H1 (cell line): Measurements from ENCODE around the gene NELFA. TPM values are rescaled to one million over a fixed set of nuclear protein-coding genes. Genes with fewer than 3 reads are reported as not detected.

Source experiments
- CTCF ChIA-PET: fragments of 300-600 bp; sonication (Branson Sonifier 250); formaldehyde crosslinking; loops from one replicate; lab custom pipeline; 2021; ENCODE audit not compliant: partially characterized antibody; lab: Charles Lee
- POLR2A ChIA-PET: fragments of 300-600 bp; sonication (Branson Sonifier 250); formaldehyde crosslinking; loops from one replicate; lab custom pipeline; 2021; ENCODE audit warnings: inconsistent platforms; ENCODE audit not compliant: partially characterized antibody; lab: Charles Lee
- DNase-seq, 2 experiments: peaks; one replicate each; pipeline versions ENCODE4 v3.0.0 to v3.0.0-alpha.2; 2010 to 2022; ENCODE audit warnings: low spot score in 2 of 2, low read depth in 1 of 2, mixed read lengths in 1 of 2
- FAIRE-seq: peaks from 2 replicates; lab custom pipeline; 2011; peaks lifted over from hg19 to GRCh38; lab: Jason Lieb, UNC
- H2AFZ ChIP-seq: 2 replicates; pipeline ENCODE4 v1.8.1; 2012; ENCODE audit warnings: low read length, inconsistent platforms
- H2AK5ac ChIP-seq: 2 replicates; pipeline ENCODE4 v1.6.1; 2013; ENCODE audit warnings: low read depth, low read length
- H2BK120ac ChIP-seq: replicated peaks from 2 replicates; pipeline ENCODE3; 2013; ENCODE audit warnings: low read depth, low read length, inconsistent platforms
- H2BK12ac ChIP-seq: 2 replicates; pipeline ENCODE4 v1.6.1; 2013; ENCODE audit warnings: low read depth, low read length
- H2BK15ac ChIP-seq: 2 replicates; pipeline ENCODE4 v1.6.1; 2013; ENCODE audit warnings: low read length
- H2BK20ac ChIP-seq: 2 replicates; pipeline ENCODE4 v1.6.1; 2013; ENCODE audit warnings: low read length
- H2BK5ac ChIP-seq: 2 replicates; pipeline ENCODE4 v1.6.1; 2013; ENCODE audit warnings: low read depth, low read length
- H3K14ac ChIP-seq: 2 replicates; pipeline ENCODE4 v1.6.1; 2013; ENCODE audit warnings: inconsistent platforms; ENCODE audit not compliant: insufficient read length
- H3K18ac ChIP-seq: 2 replicates; pipeline ENCODE4 v1.6.1; 2013; ENCODE audit warnings: low read length; ENCODE audit errors: extremely low read depth
- H3K23ac ChIP-seq: 2 replicates; pipeline ENCODE4 v1.6.1; 2013; ENCODE audit warnings: inconsistent platforms; ENCODE audit not compliant: insufficient read length
- H3K23me2 ChIP-seq: 2 replicates; pipeline ENCODE4 v1.6.1; 2013; ENCODE audit warnings: low read depth, low read length
- H3K27ac ChIP-seq: 2 replicates; pipeline ENCODE4 v1.6.1; 2011; ENCODE audit warnings: low read depth, low read length, inconsistent platforms
- H3K27me3 ChIP-seq, 4 experiments: replicated peaks in 1 of 4; 1 replicate in 1 of 4; 2 replicates in 3 of 4; pipeline versions ENCODE4 v1.6.1 to v1.8.1; 2011 to 2013; ENCODE audit warnings: low read length in 3 of 4, mild to moderate bottlenecking in 3 of 4, inconsistent platforms in 2 of 4, mixed read lengths in 2 of 4, moderate library complexity in 1 of 4; ENCODE audit not compliant: control insufficient read depth in 3 of 4, insufficient read depth in 3 of 4; ENCODE audit errors: extremely low read depth in 1 of 4
- H3K36me3 ChIP-seq, 4 experiments: 2 replicates each; pipeline versions ENCODE4 v1.6.1 to v1.8.1; 2011 to 2013; ENCODE audit warnings: mild to moderate bottlenecking in 4 of 4, low read length in 3 of 4, moderate library complexity in 2 of 4, control low read depth in 1 of 4, inconsistent platforms in 1 of 4; ENCODE audit not compliant: insufficient read depth in 4 of 4, control insufficient read depth in 2 of 4
- H3K4ac ChIP-seq: replicated peaks from 2 replicates; pipeline ENCODE3; 2013; ENCODE audit warnings: low read length, low read depth, mixed read lengths, inconsistent platforms; ENCODE audit not compliant: insufficient read length
- H3K4me1 ChIP-seq, 4 experiments: replicated peaks in 1 of 4; 1 replicate in 1 of 4; 2 replicates in 3 of 4; pipeline versions ENCODE4 v1.6.1 to v1.8.1; 2011 to 2013; ENCODE audit warnings: low read length in 3 of 4, inconsistent platforms in 2 of 4, mixed read lengths in 1 of 4; ENCODE audit not compliant: insufficient read depth in 4 of 4, control insufficient read depth in 3 of 4
- H3K4me2 ChIP-seq, 2 experiments: 2 replicates each; pipeline versions ENCODE4 v1.6.1 to v1.8.1; 2011 to 2013; ENCODE audit warnings: low read depth in 2 of 2, low read length in 2 of 2, control low read depth in 1 of 2, inconsistent platforms in 1 of 2, mild to moderate bottlenecking in 1 of 2; ENCODE audit not compliant: insufficient read depth in 1 of 2
- H3K4me3 ChIP-seq, 4 experiments: fragments of 200-600, 300-600 bp in 1 of 4; sonication (generic), shearing (Covaris generic), sonication (Bioruptor Twin) in 1 of 4; 2 replicates each; pipeline versions ENCODE4 v1.5.1 to v1.8.1; 2011 to 2016; ENCODE audit warnings: low read length in 4 of 4, low read depth in 3 of 4, control low read depth in 2 of 4, inconsistent platforms in 2 of 4, mild to moderate bottlenecking in 2 of 4, mixed read lengths in 1 of 4, moderate library complexity in 1 of 4; ENCODE audit not compliant: insufficient read depth in 2 of 4; ENCODE audit errors: extremely low read depth in 1 of 4
- H3K56ac ChIP-seq: replicated peaks from 2 replicates; pipeline ENCODE3; 2013; ENCODE audit warnings: low read depth, mild to moderate bottlenecking, mixed read lengths, low read length, inconsistent platforms; ENCODE audit not compliant: insufficient read length
- H3K79me1 ChIP-seq: 2 replicates; pipeline ENCODE4 v1.6.1; 2013; ENCODE audit warnings: low read depth, low read length, control low read depth
- H3K79me2 ChIP-seq, 2 experiments: 2 replicates each; pipeline versions ENCODE4 v1.6.1 to v1.8.1; 2012 to 2013; ENCODE audit warnings: low read length in 2 of 2, mild to moderate bottlenecking in 2 of 2, inconsistent platforms in 1 of 2; ENCODE audit not compliant: insufficient read depth in 2 of 2, control insufficient read depth in 1 of 2
- H3K9ac ChIP-seq, 4 experiments: replicated peaks in 1 of 4; 1 replicate in 1 of 4; 2 replicates in 3 of 4; pipeline versions ENCODE4 v1.6.1 to v1.8.1; 2011 to 2013; ENCODE audit warnings: low read depth in 3 of 4, low read length in 3 of 4, control low read depth in 2 of 4, mild to moderate bottlenecking in 2 of 4, moderate library complexity in 2 of 4, inconsistent platforms in 1 of 4; ENCODE audit errors: extremely low read depth in 1 of 4
- H3K9me3 ChIP-seq, 2 experiments: 2 replicates each; pipeline versions ENCODE4 v1.6.1 to v1.8.1; 2012 to 2013; ENCODE audit warnings: mild to moderate bottlenecking in 2 of 2, moderate library complexity in 2 of 2, control low read depth in 1 of 2, inconsistent platforms in 1 of 2, low read depth in 1 of 2, low read length in 1 of 2, mixed read lengths in 1 of 2; ENCODE audit not compliant: insufficient read depth in 2 of 2
- H4K20me1 ChIP-seq, 2 experiments: replicated peaks in 1 of 2; 2 replicates each; pipeline versions ENCODE3 to v1.8.1; 2011 to 2013; ENCODE audit warnings: inconsistent platforms in 2 of 2, low read length in 2 of 2, mild to moderate bottlenecking in 1 of 2; ENCODE audit not compliant: insufficient read depth in 2 of 2, control insufficient read depth in 1 of 2
- H4K5ac ChIP-seq: 2 replicates; pipeline ENCODE4 v1.6.1; 2013; ENCODE audit warnings: low read length, low read depth, mixed read lengths, inconsistent platforms; ENCODE audit not compliant: insufficient read length
- H4K8ac ChIP-seq: 2 replicates; pipeline ENCODE4 v1.8.0; 2013; ENCODE audit warnings: mild to moderate bottlenecking, moderate library complexity, low read length, inconsistent platforms; ENCODE audit not compliant: insufficient read depth; ENCODE audit errors: extremely low read depth
- H4K91ac ChIP-seq: replicated peaks from 2 replicates; pipeline ENCODE3; 2013; ENCODE audit warnings: low read length, mixed read lengths, inconsistent platforms; ENCODE audit not compliant: insufficient read length
- PHF8 ChIP-seq: fragments of 200-600 bp; sonication (generic); conservative IDR thresholded peaks from 2 replicates; pipeline ENCODE4 v1.7.1; 2012; ENCODE audit warnings: low read depth, mild to moderate bottlenecking, inconsistent platforms, low read length, moderate library complexity
- TAF7 ChIP-seq: optimal IDR thresholded peaks from 2 replicates; pipeline ENCODE3; 2011; ENCODE audit warnings: low read depth, mild to moderate bottlenecking, inconsistent platforms, low read length, moderate library complexity, borderline replicate concordance
- WGBS, 2 experiments: shearing (Covaris generic) in 1 of 2; methylation state at CpG; one replicate each; pipeline versions ENCODE4 v1.1.6 to v1.1.7; 2013 to 2015; ENCODE audit warnings: low lambda C conversion rate in 2 of 2, mixed read lengths in 2 of 2, inconsistent platforms in 1 of 2, low coverage in 1 of 2, missing lambda C conversion rate in 1 of 2; ENCODE audit not compliant: insufficient replicate concordance in 2 of 2, insufficient coverage in 1 of 2, insufficient read length in 1 of 2; ENCODE audit errors: extremely low coverage in 1 of 2, missing lambda C conversion rate in 1 of 2; 5-methylcytosine and 5-hydroxymethylcytosine counted together
- polyA plus RNA-seq, 7 experiments: library from polyadenylated mRNA; depleted of rRNA in 3 of 7; stranded (reverse) in 5 of 7; unstranded in 2 of 7; fragments of >200 nt in 5 of 7; fragments of 200-250 nt in 2 of 7; gene quantifications; 1 replicate in 5 of 7; 2 replicates in 1 of 7; 4 replicates in 1 of 7; pipeline versions ENCODE4 v1.2.1 to v1.2.3, GENCODE V29; 2011 to 2013; ENCODE audit warnings: missing spikeins in 2 of 7, mixed read lengths in 2 of 7
- total RNA-seq: library from RNA; stranded (reverse); fragmentation: NEBNext Ultra II Directional; extraction: Animal tissue kit (Norgen Biotek cat#: 25700); gene quantifications from 2 replicates; pipeline ENCODE4 v1.2.1, GENCODE V29; 2021

NELFA gene
- total and polyA plus RNA-seq, 2 of the 8 experiments (the other 6 are each of a cell fraction or from before 2014, with no cell fraction given), result 41.8 to 57.5 TPM

- FAIRE-seq (no peak), DNase-seq (no peak)
- Histone ChIP-seq H3K23ac (no peak overlapping the region), H3K9ac (no peak overlapping the region), H3K23me2 (no peaks in the 10 kb centered on the region), H3K36me3 (peaks cover 13 to 61% (median 50%) of the 10 kb centered on the region in 4 experiments), H2AFZ (no peak overlapping the region), H2BK5ac (no peak overlapping the region), H3K27ac (no peak overlapping the region), H2BK15ac (no peak overlapping the region), H4K20me1 (peaks cover 2 to 23% of the 10 kb centered on the region in 2 experiments), H2BK120ac (no peak overlapping the region), H3K4ac (no peak overlapping the region), H2BK20ac (no peak overlapping the region), H2BK12ac (no peak overlapping the region), H3K56ac (no peak overlapping the region), H3K4me2 (no peak overlapping the region), H2AK5ac (no peak overlapping the region), H3K14ac (no peak overlapping the region), H3K79me1 (peaks cover 2% of the 10 kb centered on the region; the same call in 1 of the 2 replicates), H4K91ac (no peak overlapping the region), H3K27me3 (no peaks in the 10 kb centered on the region), H3K18ac (no peak overlapping the region), H4K5ac (no peak overlapping the region), H3K9me3 (no peaks in the 10 kb centered on the region), H3K4me1 (no peaks in the 10 kb centered on the region; a peak in 1 of 7 replicates), H4K8ac (no peak overlapping the region), H3K79me2 (no peaks in the 10 kb centered on the region), H3K4me3 (no peak overlapping the region)
- ChIA-PET CTCF (interaction anchor here (1.2 to 1.3 kb wide), 2 partner anchors 13 to 201 kb away, joined by 3 to 6 read pairs; no protein-coding TSS in a partner anchor), POLR2A (interaction anchor here (1.0 kb wide), 1 partner anchor 19 kb away, joined by 3 read pairs; no protein-coding TSS in a partner anchor)
- WGBS, 2 experiments, result 94% methylated on average over 34 of the region's 35 CpGs; no CpG with 5 or more reads in 1 of the 2 experiments
- no peak for TF ChIP-seq PHF8
- no peak for TF ChIP-seq TAF7
Observed at GRCh38 chr4:1976416-1977352, 32.1 kb downstream of the NELFA start.
